H9 (cell line): ENCODE results near the gene LRRC27. TPM values are rescaled to one million over a fixed set of nuclear protein-coding genes. Genes with fewer than 3 reads are reported as not detected.

Experiments used
- DNase-seq: peaks from one replicate; pipeline ENCODE4 v3.0.0-alpha.2; 2017
- H2AFZ ChIP-seq: one replicate; pipeline ENCODE4 v1.6.1; 2013; ENCODE audit warnings: mild to moderate bottlenecking, low read length, control low read depth, moderate library complexity
- H2AK5ac ChIP-seq: 2 replicates; pipeline ENCODE4 v1.6.1; 2013; ENCODE audit warnings: low read length, control low read depth, mixed read lengths; ENCODE audit not compliant: insufficient read length
- H2BK120ac ChIP-seq: one replicate; pipeline ENCODE4 v1.6.1; 2013; ENCODE audit warnings: low read depth, mild to moderate bottlenecking, low read length, control low read depth, inconsistent platforms; ENCODE audit not compliant: poor library complexity, severe bottlenecking
- H2BK12ac ChIP-seq: 2 replicates; pipeline ENCODE4 v1.6.1; 2013; ENCODE audit warnings: low read length, control low read depth, mixed read lengths, low read depth; ENCODE audit not compliant: insufficient read length
- H2BK15ac ChIP-seq: 2 replicates; pipeline ENCODE4 v1.6.1; 2013; ENCODE audit warnings: low read depth, low read length, control low read depth
- H2BK20ac ChIP-seq: one replicate; pipeline ENCODE4 v1.6.1; 2013; ENCODE audit warnings: low read depth, mild to moderate bottlenecking, low read length, control low read depth, inconsistent platforms; ENCODE audit not compliant: poor library complexity, severe bottlenecking
- H2BK5ac ChIP-seq: 2 replicates; pipeline ENCODE4 v1.6.1; 2013; ENCODE audit warnings: low read length, control low read depth, mixed read lengths; ENCODE audit not compliant: insufficient read length
- H3K14ac ChIP-seq: 2 replicates; pipeline ENCODE4 v1.6.1; 2013; ENCODE audit warnings: low read length, control low read depth; ENCODE audit not compliant: insufficient read depth
- H3K18ac ChIP-seq: 2 replicates; pipeline ENCODE4 v1.6.1; 2013; ENCODE audit warnings: low read depth, mild to moderate bottlenecking, mixed read lengths, low read length, control low read depth; ENCODE audit not compliant: insufficient read length
- H3K23ac ChIP-seq: 2 replicates; pipeline ENCODE4 v1.6.1; 2013; ENCODE audit warnings: low read length, control low read depth, mixed read lengths, low read depth; ENCODE audit not compliant: insufficient read length
- H3K23me2 ChIP-seq: 2 replicates; pipeline ENCODE4 v1.6.1; 2013; ENCODE audit warnings: low read depth, mild to moderate bottlenecking, mixed read lengths, low read length, control low read depth; ENCODE audit not compliant: insufficient read length, poor library complexity, severe bottlenecking
- H3K27ac ChIP-seq: 2 replicates; pipeline ENCODE4 v1.5.1; 2013; ENCODE audit warnings: low read length, control low read depth, mixed read lengths, low read depth; ENCODE audit not compliant: insufficient read length
- H3K27me3 ChIP-seq: 2 replicates; pipeline ENCODE4 v1.6.1; 2013; ENCODE audit warnings: low read length, control low read depth, inconsistent platforms; ENCODE audit not compliant: insufficient read depth
- H3K4ac ChIP-seq: 2 replicates; pipeline ENCODE4 v1.6.1; 2013; ENCODE audit warnings: low read depth, mild to moderate bottlenecking, control low read depth, inconsistent platforms, low read length, moderate library complexity
- H3K4me1 ChIP-seq: 2 replicates; pipeline ENCODE4 v1.6.1; 2013; ENCODE audit warnings: low read length, control low read depth, inconsistent platforms; ENCODE audit not compliant: insufficient read depth
- H3K4me2 ChIP-seq: 2 replicates; pipeline ENCODE4 v1.6.1; 2013; ENCODE audit warnings: low read length, control low read depth, mixed read lengths; ENCODE audit not compliant: insufficient read length, insufficient read depth
- H3K56ac ChIP-seq: 2 replicates; pipeline ENCODE4 v1.6.1; 2013; ENCODE audit warnings: low read depth, mild to moderate bottlenecking, mixed read lengths, low read length, control low read depth; ENCODE audit not compliant: insufficient read length
- H3K79me1 ChIP-seq: 2 replicates; pipeline ENCODE4 v1.6.1; 2013; ENCODE audit warnings: low read depth, mild to moderate bottlenecking, moderate library complexity, low read length, control low read depth, inconsistent platforms; ENCODE audit not compliant: insufficient read depth, poor library complexity, severe bottlenecking
- H3K79me2 ChIP-seq: 2 replicates; pipeline ENCODE4 v1.6.1; 2013; ENCODE audit warnings: low read length, control low read depth, inconsistent platforms; ENCODE audit not compliant: insufficient read depth
- H3K9ac ChIP-seq: 2 replicates; pipeline ENCODE4 v1.6.1; 2013; ENCODE audit warnings: low read length, control low read depth, mixed read lengths; ENCODE audit not compliant: insufficient read length; ENCODE audit errors: extremely low read depth
- H3K9me3 ChIP-seq: one replicate; pipeline ENCODE4 v1.6.1; 2013; ENCODE audit warnings: low read depth, low read length, inconsistent platforms; ENCODE audit not compliant: control insufficient read depth
- H3T11ph ChIP-seq: one replicate; pipeline ENCODE4 v1.6.1; 2013; ENCODE audit warnings: mild to moderate bottlenecking, low read length, control low read depth, inconsistent platforms
- H4K20me1 ChIP-seq: one replicate; pipeline ENCODE4 v1.6.1; 2013; ENCODE audit not compliant: control insufficient read depth, insufficient read length, insufficient read depth
- H4K5ac ChIP-seq: 2 replicates; pipeline ENCODE4 v1.6.1; 2013; ENCODE audit warnings: low read depth, mild to moderate bottlenecking, mixed read lengths, low read length, control low read depth; ENCODE audit not compliant: insufficient read length
- H4K8ac ChIP-seq: replicated peaks from 2 replicates; pipeline ENCODE4 v1.6.1; 2013; ENCODE audit warnings: low read length, control low read depth, mixed read lengths, low read depth; ENCODE audit not compliant: insufficient read length
- H4K91ac ChIP-seq: 2 replicates; pipeline ENCODE4 v1.6.1; 2013; ENCODE audit warnings: low read depth, mild to moderate bottlenecking, moderate library complexity, mixed read lengths, low read length, control low read depth; ENCODE audit not compliant: insufficient read length
- H3K27ac Mint-ChIP-seq, 3 experiments: 2 replicates in 2 of 3; 3 replicates in 1 of 3; pipeline ENCODE4 v1.8.0; 2020 to 2021; ENCODE audit warnings: mixed read lengths in 3 of 3, mild to moderate bottlenecking in 1 of 3, moderate library complexity in 1 of 3
- H3K27me3 Mint-ChIP-seq: 2 replicates; pipeline ENCODE4 v1.8.0; 2021; ENCODE audit warnings: low read depth, mild to moderate bottlenecking, moderate library complexity, mixed read lengths
- H3K36me3 Mint-ChIP-seq, 3 experiments: 2 replicates in 2 of 3; 3 replicates in 1 of 3; pipeline ENCODE4 v1.8.0; 2020 to 2021; ENCODE audit warnings: low read depth in 3 of 3, mixed read lengths in 3 of 3; ENCODE audit not compliant: insufficient read depth in 1 of 3
- H3K4me1 Mint-ChIP-seq, 2 experiments: 2 replicates each; pipeline ENCODE4 v1.8.0; 2020; ENCODE audit warnings: mixed read lengths in 2 of 2
- H3K4me3 Mint-ChIP-seq, 2 experiments: 2 replicates in 1 of 2; 3 replicates in 1 of 2; pipeline ENCODE4 v1.8.0; 2020 to 2021; ENCODE audit warnings: mild to moderate bottlenecking in 2 of 2, mixed read lengths in 2 of 2, moderate library complexity in 1 of 2
- H3K9me3 Mint-ChIP-seq, 2 experiments: 2 replicates in 1 of 2; 3 replicates in 1 of 2; pipeline ENCODE4 v1.8.0; 2020; ENCODE audit warnings: mild to moderate bottlenecking in 2 of 2, mixed read lengths in 2 of 2, moderate library complexity in 1 of 2
- WGBS: extraction: QIAGEN DNeasy Blood & Tissue Kit; methylation state at CpG from one replicate; pipeline ENCODE4 v1.1.7; 2013; ENCODE audit warnings: missing lambda C conversion rate, low lambda C conversion rate, mixed read lengths; ENCODE audit not compliant: insufficient read length; ENCODE audit errors: extremely low coverage; 5-methylcytosine and 5-hydroxymethylcytosine counted together
- total RNA-seq: library from RNA; stranded (reverse); gene quantifications from 2 replicates; pipeline ENCODE4 v1.2.1, GENCODE V29; 2021
- TF ChIP-seq, protein P1 (sequence below): fragments of 200-600 bp; sonication (generic); conservative IDR thresholded peaks from 3 replicates; pipeline ENCODE4 v1.8.0; 2021; ENCODE audit warnings: antibody characterized with exemption, mild to moderate bottlenecking

LRRC27 gene
- total RNA-seq, 1 experiment from 2014 or later: 2.7 TPM

DNA sequence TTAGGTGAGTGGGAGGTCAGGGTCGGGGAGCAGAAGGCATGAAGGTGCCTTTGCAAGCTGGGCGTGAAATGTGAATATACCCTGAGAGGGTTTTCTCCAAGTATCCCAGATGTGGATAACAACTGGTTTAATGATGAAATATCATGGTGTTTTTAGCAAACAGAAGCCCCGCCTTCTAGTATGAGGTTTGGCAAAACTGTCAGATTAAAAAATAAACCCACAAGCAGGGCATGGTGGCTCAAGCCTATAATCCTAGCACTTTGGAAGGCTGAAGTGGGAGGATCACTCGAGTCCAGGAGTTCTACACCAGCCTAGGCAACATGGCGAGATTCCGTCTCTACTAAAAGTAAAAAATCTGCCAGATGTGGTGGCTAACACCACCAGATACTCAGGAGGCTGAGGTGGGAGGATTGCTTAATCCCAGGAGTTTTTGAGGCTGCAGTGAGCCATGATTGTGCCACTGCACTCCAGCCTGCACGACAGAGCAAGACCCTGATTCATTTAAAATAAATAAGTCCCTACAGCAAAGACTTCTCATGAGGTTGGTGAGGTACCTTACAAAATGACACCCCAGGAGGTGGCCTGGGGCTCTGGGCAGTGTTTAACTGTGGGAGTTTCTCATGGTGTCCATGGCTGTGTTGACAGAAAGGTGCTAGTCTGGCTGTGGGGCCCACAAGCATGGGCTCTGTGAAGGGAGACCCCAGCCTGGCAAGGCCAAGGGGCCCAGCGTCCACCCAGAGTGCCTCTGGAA is 58.4 kb downstream of the LRRC27 start:
- H3K9ac ChIP-seq: no peak overlapping the region
- no peak overlapping the region for H3K27ac ChIP-seq
- H3K4ac ChIP-seq: no peak overlapping the region
- H3K18ac ChIP-seq: no peak overlapping the region
- Mint-ChIP-seq H3K27me3 (peaks cover 11% of the 10 kb centered on the region), H3K4me1 (peaks cover 7 to 14% of the 10 kb centered on the region in 2 experiments), H3K4me3 (no peak overlapping the region; a peak in 1 of 5 replicates), H3K36me3 (peaks cover 0 to 8% (median 7%) of the 10 kb centered on the region in 3 experiments; a peak in 3 of 7 replicates), H3K27ac (no peak overlapping the region), H3K9me3 (peaks cover 7 to 8% of the 10 kb centered on the region in 2 experiments)
- no peaks in the 10 kb centered on the region for H3K9me3 ChIP-seq
- H3K23ac ChIP-seq: no peak overlapping the region
- H3K27me3 ChIP-seq: no peaks in the 10 kb centered on the region
- H4K5ac ChIP-seq: no peak overlapping the region
- H2BK15ac ChIP-seq: no peak overlapping the region
- no peak overlapping the region for H3K56ac ChIP-seq
- no peaks in the 10 kb centered on the region for H3K4me1 ChIP-seq
- H4K91ac ChIP-seq: no peak overlapping the region
- WGBS: no CpG with 5 or more reads among the region's 8 CpGs
- no peaks in the 10 kb centered on the region for H3K79me2 ChIP-seq
- H2BK5ac ChIP-seq: no peak overlapping the region
- H2AK5ac ChIP-seq: no peak overlapping the region
- no peak overlapping the region for H4K8ac ChIP-seq
- H2AFZ ChIP-seq: no peak overlapping the region
- H3K79me1 ChIP-seq: no peaks in the 10 kb centered on the region
- no peak overlapping the region for H3K4me2 ChIP-seq
- H4K20me1 ChIP-seq: no peaks in the 10 kb centered on the region
- no peak for DNase-seq
- no peaks in the 10 kb centered on the region for H3K23me2 ChIP-seq
- no peak overlapping the region for H3T11ph ChIP-seq
- no peak overlapping the region for H2BK120ac ChIP-seq
- no peak overlapping the region for H2BK12ac ChIP-seq
- H2BK20ac ChIP-seq: no peak overlapping the region
- TF ChIP-seq, protein P1, sequence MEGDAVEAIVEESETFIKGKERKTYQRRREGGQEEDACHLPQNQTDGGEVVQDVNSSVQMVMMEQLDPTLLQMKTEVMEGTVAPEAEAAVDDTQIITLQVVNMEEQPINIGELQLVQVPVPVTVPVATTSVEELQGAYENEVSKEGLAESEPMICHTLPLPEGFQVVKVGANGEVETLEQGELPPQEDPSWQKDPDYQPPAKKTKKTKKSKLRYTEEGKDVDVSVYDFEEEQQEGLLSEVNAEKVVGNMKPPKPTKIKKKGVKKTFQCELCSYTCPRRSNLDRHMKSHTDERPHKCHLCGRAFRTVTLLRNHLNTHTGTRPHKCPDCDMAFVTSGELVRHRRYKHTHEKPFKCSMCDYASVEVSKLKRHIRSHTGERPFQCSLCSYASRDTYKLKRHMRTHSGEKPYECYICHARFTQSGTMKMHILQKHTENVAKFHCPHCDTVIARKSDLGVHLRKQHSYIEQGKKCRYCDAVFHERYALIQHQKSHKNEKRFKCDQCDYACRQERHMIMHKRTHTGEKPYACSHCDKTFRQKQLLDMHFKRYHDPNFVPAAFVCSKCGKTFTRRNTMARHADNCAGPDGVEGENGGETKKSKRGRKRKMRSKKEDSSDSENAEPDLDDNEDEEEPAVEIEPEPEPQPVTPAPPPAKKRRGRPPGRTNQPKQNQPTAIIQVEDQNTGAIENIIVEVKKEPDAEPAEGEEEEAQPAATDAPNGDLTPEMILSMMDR: no peak
- no peak overlapping the region for H3K14ac ChIP-seq
